K562 (cell line): Measurements from ENCODE around the gene SURF6. TPM values are rescaled to one million over a fixed set of nuclear protein-coding genes. Genes with fewer than 3 reads are reported as not detected.

Source experiments
- ATF7 ChIP-seq: fragments of 450-650 bp; IDR thresholded peaks from 2 replicates; pipeline ENCODE4 v1.7.1; 2014; ENCODE audit warnings: mild to moderate bottlenecking, moderate library complexity
- C11orf30 ChIP-seq: fragments of 450-650 bp; IDR thresholded peaks from 2 replicates; pipeline ENCODE4 v1.6.1; 2016; ENCODE audit warnings: low read depth, mild to moderate bottlenecking
- CBFA2T2 ChIP-seq: fragments of 450-650 bp; conservative IDR thresholded peaks from 2 replicates; pipeline ENCODE4 v1.6.1; 2017; ENCODE audit warnings: mild to moderate bottlenecking
- CREB1 ChIP-seq, 2 experiments: sonication (generic) in 1 of 2; formaldehyde crosslinking in 1 of 2; IDR thresholded peaks; 2 replicates each; pipeline versions ENCODE4 v1.6.1 to v1.8.0; 2012 to 2022; ENCODE audit warnings: inconsistent platforms in 1 of 2, mild to moderate bottlenecking in 1 of 2, missing genetic modification reagents in 1 of 2, moderate library complexity in 1 of 2
- CSDE1 ChIP-seq, 2 experiments: fragments of 450-650 bp; IDR thresholded peaks; 2 replicates each; pipeline ENCODE4 v1.6.1; 2016; ENCODE audit warnings: mild to moderate bottlenecking in 1 of 2
- NR2F6 ChIP-seq: fragments of 450-650 bp; formaldehyde crosslinking; IDR thresholded peaks from 2 replicates; pipeline ENCODE4 v1.4.0; 2020; ENCODE audit warnings: mild to moderate bottlenecking
- POLR2AphosphoS5 ChIP-seq: IDR thresholded peaks from 2 replicates; pipeline ENCODE4 v1.6.1; 2011; ENCODE audit warnings: mild to moderate bottlenecking, low read depth, low read length, moderate library complexity; ENCODE audit not compliant: control insufficient read depth, insufficient read depth
- POLR2G ChIP-seq: fragments of 200-400 bp; formaldehyde crosslinking; IDR thresholded peaks from 2 replicates; pipeline ENCODE4 v1.6.1; 2017; ENCODE audit warnings: low read depth, mild to moderate bottlenecking, antibody characterized with exemption, low read length, moderate library complexity
- PURB ChIP-seq: sonication (generic); formaldehyde crosslinking; IDR thresholded peaks from 2 replicates; pipeline ENCODE4 v1.9.0; 2021; ENCODE audit warnings: low read depth, mild to moderate bottlenecking, missing genetic modification reagents
- RBFOX2 ChIP-seq: fragments of 200-400 bp; formaldehyde crosslinking; IDR thresholded peaks from 2 replicates; pipeline ENCODE4 v1.6.1; 2017; ENCODE audit warnings: low read depth, mild to moderate bottlenecking, low read length, moderate library complexity
- SAFB ChIP-seq: fragments of 200-400 bp; formaldehyde crosslinking; IDR thresholded peaks from 2 replicates; pipeline ENCODE4 v1.6.1; 2017; ENCODE audit warnings: low read depth, low read length, borderline replicate concordance
- ZNF224 ChIP-seq: sonication (generic); formaldehyde crosslinking; IDR thresholded peaks from 2 replicates; pipeline ENCODE4 v1.8.0; 2022; ENCODE audit warnings: mild to moderate bottlenecking, missing genetic modification reagents
- ZNF282 ChIP-seq: sonication (generic); formaldehyde crosslinking; IDR thresholded peaks from 2 replicates; pipeline ENCODE4 v1.8.1; 2023; ENCODE audit warnings: missing genetic modification reagents
- ZNF75A ChIP-seq: fragments of 450-650 bp; formaldehyde crosslinking; IDR thresholded peaks from 2 replicates; pipeline ENCODE4 v1.4.0; 2020; ENCODE audit warnings: mild to moderate bottlenecking
- ZNF76 ChIP-seq: fragments of 250-450 bp; sonication (Bioruptor Pico); IDR thresholded peaks from 2 replicates; pipeline ENCODE4 v1.4.0; 2020; ENCODE audit warnings: mild to moderate bottlenecking, moderate library complexity, borderline replicate concordance
- ZNF780A ChIP-seq: fragments of 250-450 bp; sonication (Bioruptor Pico); IDR thresholded peaks from 2 replicates; pipeline ENCODE4 v1.5.0; 2021; ENCODE audit warnings: mild to moderate bottlenecking
- polyA plus RNA-seq, 8 experiments: library from polyadenylated mRNA; depleted of rRNA in 4 of 8; stranded (reverse) in 5 of 8; unstranded in 3 of 8; fragments of >200 nt; fragmentation: Nextera tagmentation in 2 of 8; fragmentation: Illumina TruSeq in 1 of 8; extraction: Ambion mirVana in 2 of 8; extraction: Trizol in 1 of 8; gene quantifications; 2 replicates each; pipeline versions ENCODE4 v1.2.1 to v1.2.3, GENCODE V29; 2011 to 2014; ENCODE audit warnings: inconsistent platforms in 1 of 8, missing spikeins in 1 of 8
- total RNA-seq, 7 experiments: library from RNA; depleted of rRNA in 6 of 7; stranded (reverse); fragments of >200 nt in 6 of 7; fragmentation: Illumina TruSeq in 2 of 7; extraction: Trizol in 2 of 7; gene quantifications; 2 replicates each; pipeline versions ENCODE4 v1.2.1 to v1.2.3, GENCODE V29; 2011 to 2021; ENCODE audit warnings: low replicate concordance in 1 of 7
- TF ChIP-seq, protein P1 (sequence below), 2 experiments: IDR thresholded peaks in 1 of 2; conservative IDR thresholded peaks in 1 of 2; 2 replicates each; pipeline ENCODE4 v1.6.1; 2016; ENCODE audit warnings: low read depth in 2 of 2, mild to moderate bottlenecking in 1 of 2, missing compliant biosample characterization in 1 of 2, missing genetic modification characterization in 1 of 2, moderate library complexity in 1 of 2
- TF ChIP-seq, protein P2 (sequence below), 3 experiments: IDR thresholded peaks in 2 of 3; conservative IDR thresholded peaks in 1 of 3; 2 replicates each; pipeline ENCODE4 v1.5.1; 2011 to 2012; ENCODE audit warnings: low read length in 3 of 3, mild to moderate bottlenecking in 3 of 3, control low read depth in 2 of 3, improper control_type of control experiment in 1 of 3, inconsistent platforms in 1 of 3, low read depth in 1 of 3, mixed read lengths in 1 of 3, moderate library complexity in 1 of 3; ENCODE audit not compliant: insufficient read depth in 2 of 3
- TF ChIP-seq, protein P3 (sequence below): IDR thresholded peaks from 2 replicates; pipeline ENCODE4 v1.6.1; 2011; ENCODE audit warnings: borderline replicate concordance, low read depth, mild to moderate bottlenecking, moderate library complexity, low read length; ENCODE audit not compliant: insufficient read depth, poor library complexity, severe bottlenecking

Gene SURF6
- total and polyA plus RNA-seq, 9 of the 15 experiments (the other 6 are each of a cell fraction or from before 2014, with no cell fraction given) = 1.4 to 68.3 (median 14.7) TPM

DNA sequence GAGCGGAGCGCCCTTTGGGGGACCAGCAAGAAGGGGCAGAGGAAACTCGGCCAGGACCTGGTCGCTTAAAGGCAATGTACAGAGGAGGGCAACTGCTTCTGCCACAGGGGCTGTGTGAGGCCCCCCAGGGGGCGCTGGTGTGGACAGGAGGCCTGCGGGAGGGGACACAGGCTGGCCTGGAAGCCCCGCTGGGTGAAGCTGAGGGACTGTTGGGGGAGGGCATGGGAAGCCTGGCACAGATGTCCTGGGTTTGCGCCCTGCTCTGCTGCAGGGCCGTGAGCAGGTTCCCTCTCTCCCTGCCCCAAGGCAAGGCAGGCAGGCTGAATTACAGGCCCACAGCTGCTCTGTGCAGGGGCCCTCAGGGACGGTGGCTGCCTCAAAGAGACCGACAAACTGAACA lies 6.6 kb upstream of the SURF6 start (continued):
- TF ChIP-seq, protein P1, sequence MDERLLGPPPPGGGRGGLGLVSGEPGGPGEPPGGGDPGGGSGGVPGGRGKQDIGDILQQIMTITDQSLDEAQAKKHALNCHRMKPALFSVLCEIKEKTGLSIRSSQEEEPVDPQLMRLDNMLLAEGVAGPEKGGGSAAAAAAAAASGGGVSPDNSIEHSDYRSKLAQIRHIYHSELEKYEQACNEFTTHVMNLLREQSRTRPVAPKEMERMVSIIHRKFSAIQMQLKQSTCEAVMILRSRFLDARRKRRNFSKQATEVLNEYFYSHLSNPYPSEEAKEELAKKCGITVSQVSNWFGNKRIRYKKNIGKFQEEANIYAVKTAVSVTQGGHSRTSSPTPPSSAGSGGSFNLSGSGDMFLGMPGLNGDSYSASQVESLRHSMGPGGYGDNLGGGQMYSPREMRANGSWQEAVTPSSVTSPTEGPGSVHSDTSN (CRISPR knock-in tag; IDR thresholded peaks at IDR 0.05; ENCODE audit: low read depth) = no peak
- TF ChIP-seq, protein P1 (tag; conservative IDR thresholded peaks at IDR 0.05; ENCODE audit: low read depth) = no peak
- TF ChIP-seq ZNF282 (CRISPR knock-in tag) (no peak), ZNF780A (no peak), ATF7 (no peak), POLR2AphosphoS5 (no peak), PURB (CRISPR knock-in tag) (no peak), CBFA2T2 (no peak), ZNF75A (CRISPR knock-in tag) (no peak), ZNF224 (CRISPR knock-in tag) (no peak), NR2F6 (CRISPR knock-in tag) (no peak), CREB1 (IDR thresholded peaks at IDR 0.05) (no peak), CREB1 (CRISPR knock-in tag; IDR thresholded peaks at IDR 0.05) (no peak), CSDE1 (IDR thresholded peaks at IDR 0.05) (no peak), SAFB (no peak), ZNF76 (CRISPR knock-in tag) (no peak), C11orf30 (no peak), POLR2G (peak; percentile 46; the same call in 1 of the 2 replicates), RBFOX2 (0 out of 2 replicates have a peak, but pooled peaks have one; percentile 3)
- TF ChIP-seq, protein P2, sequence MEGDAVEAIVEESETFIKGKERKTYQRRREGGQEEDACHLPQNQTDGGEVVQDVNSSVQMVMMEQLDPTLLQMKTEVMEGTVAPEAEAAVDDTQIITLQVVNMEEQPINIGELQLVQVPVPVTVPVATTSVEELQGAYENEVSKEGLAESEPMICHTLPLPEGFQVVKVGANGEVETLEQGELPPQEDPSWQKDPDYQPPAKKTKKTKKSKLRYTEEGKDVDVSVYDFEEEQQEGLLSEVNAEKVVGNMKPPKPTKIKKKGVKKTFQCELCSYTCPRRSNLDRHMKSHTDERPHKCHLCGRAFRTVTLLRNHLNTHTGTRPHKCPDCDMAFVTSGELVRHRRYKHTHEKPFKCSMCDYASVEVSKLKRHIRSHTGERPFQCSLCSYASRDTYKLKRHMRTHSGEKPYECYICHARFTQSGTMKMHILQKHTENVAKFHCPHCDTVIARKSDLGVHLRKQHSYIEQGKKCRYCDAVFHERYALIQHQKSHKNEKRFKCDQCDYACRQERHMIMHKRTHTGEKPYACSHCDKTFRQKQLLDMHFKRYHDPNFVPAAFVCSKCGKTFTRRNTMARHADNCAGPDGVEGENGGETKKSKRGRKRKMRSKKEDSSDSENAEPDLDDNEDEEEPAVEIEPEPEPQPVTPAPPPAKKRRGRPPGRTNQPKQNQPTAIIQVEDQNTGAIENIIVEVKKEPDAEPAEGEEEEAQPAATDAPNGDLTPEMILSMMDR (IDR thresholded peaks at IDR 0.05 in 2 of 3, conservative IDR thresholded peaks at IDR 0.05 in 1 of 3; ENCODE audit: insufficient read depth in 2 of 3, low read depth in 1 of 3, low read length in 3 of 3) = peak; percentile 37 to 50 (median 40); a peak in 4 of 6 replicates
- TF ChIP-seq, protein P3, sequence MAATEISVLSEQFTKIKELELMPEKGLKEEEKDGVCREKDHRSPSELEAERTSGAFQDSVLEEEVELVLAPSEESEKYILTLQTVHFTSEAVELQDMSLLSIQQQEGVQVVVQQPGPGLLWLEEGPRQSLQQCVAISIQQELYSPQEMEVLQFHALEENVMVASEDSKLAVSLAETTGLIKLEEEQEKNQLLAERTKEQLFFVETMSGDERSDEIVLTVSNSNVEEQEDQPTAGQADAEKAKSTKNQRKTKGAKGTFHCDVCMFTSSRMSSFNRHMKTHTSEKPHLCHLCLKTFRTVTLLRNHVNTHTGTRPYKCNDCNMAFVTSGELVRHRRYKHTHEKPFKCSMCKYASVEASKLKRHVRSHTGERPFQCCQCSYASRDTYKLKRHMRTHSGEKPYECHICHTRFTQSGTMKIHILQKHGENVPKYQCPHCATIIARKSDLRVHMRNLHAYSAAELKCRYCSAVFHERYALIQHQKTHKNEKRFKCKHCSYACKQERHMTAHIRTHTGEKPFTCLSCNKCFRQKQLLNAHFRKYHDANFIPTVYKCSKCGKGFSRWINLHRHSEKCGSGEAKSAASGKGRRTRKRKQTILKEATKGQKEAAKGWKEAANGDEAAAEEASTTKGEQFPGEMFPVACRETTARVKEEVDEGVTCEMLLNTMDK = peak; percentile 81
